ENCODE results near the gene TCFL5.
"Not testable (repeated sequence)": the region's sequence is repeated elsewhere in the genome, so short reads cannot be mapped to it uniquely, and the experiment has no call there.

TCFL5 gene

DNA sequence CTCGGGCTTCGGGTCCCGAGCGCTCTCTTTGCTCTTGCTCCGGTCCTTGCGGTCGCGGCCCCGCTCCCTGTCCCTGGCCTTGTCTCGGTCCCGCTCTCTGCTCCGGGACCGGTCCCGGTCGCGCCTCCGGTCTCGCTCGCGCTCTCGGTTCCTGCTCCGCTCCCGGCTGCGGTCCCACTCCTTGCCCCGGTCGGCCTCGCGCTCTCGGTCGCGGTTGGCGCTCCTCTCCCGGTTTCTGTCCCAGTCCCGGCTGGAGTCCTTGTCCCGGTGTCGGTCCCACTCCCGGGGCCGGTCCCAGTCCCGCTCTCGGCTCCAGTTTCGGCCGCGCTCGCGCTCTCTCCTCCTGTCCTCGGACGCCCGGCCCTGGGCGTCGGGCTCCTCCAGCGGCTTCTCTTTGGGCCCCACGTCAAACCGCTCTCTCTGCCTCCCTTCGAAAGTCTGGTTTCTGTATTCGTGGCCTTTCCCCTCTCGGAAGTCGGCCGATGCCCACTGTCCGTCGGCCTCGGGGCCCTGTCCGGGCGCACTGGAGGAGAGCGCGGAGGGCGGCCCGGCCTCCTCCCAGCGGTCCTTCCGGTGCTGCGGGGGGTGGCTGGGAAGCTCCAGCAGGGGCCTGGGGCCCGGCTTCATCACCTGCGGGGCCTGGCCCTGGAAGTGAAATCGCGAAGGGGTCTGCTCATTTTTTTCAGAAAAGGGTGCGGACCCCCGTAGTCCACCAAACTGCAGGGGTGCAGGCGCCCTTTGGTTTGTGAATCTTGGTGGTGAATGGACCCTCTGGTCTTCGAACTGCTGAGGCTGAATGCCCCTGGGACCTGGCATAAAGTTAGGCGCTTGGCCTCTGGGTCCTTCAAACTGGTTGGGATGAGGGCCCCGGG is 17.9 kb upstream of the TCFL5 start:
- ATAC-seq: no peak

DNA sequence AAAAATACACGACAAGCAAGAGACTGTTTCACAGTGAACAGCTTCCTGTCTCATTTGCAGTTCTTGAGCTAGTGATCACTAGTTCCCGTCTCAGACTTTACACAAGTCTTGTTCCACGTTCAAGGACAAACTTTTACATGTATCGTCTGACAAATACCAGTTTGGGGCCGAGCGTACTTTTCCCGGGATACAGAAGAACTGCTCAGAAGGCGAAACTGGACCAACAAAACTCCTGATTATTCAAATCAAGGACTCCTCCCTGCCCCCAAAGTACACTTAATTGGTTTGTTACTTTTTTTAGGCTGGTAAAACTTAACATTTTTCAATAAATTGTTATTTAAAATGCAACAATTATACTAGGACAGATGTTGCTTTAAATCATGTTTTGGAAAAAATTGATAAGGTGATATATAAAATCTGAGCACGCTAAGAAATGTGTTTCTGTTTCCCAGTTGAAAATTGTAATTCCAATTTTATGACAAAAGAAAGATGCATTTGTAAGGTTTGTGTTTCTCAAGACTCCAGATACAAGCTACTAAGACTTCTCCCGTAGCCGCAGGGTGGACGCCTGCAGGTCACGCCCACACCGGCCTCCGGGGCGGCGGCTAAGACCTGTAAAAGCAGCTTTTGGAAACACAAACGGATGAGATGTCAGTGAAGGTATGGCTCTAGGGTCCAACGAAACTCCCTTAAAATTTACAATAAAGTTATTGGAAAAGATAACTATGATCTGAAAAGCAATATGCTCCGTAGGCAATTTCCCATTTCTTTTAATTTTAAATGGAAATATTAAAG is 16.8 kb upstream of the TCFL5 start:
- no peak for ATAC-seq

DNA sequence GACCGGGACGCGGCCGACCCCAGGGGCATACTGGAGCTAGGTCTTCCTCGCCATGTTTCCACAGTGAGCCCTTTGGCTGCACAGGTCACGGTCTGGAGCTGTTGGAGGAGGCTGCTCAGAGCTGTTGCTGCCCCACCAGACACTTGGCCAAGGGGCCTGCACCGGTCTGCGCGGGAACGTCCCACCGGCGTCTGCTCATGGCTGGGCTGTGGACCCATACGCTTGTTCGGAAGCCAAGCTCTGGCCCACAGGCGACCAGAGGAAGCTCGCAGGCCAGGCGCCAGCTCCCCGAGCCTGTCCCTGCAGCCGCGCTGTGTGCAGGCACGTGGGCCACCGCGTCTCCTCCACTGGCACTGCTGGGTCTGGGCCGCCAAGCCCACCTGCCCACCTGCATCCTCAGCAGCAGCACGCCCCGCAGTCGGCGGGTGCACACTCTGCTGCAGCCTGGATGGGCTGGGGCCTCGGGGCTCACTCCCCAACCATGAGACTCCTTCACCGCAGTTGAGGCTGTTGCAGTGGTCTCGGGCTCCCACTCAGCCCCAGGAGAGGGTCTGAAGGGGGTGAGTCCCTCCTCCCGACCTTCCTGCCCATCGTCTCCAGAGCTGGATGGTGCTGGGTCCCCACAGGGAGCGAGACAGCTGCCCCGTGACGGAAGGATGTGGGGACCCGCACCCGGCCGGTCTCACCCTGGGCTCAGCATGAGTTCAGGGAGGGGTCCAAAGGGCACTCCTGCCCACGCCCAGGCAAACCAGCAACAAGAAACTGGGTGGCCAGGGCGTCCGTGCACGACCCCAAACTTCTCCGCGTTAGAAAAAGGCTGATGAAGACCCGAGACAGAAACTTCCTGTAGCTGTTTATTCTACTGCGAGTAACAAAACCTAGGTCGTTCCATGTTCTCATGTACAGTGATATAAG is 15.5 kb upstream of the TCFL5 start:
- peak in 1 of 2 donors; percentile 20 for ATAC-seq

GRCh38 chr20:62876501-62876901 is 14.9 kb upstream of the TCFL5 start:
- no peak for ATAC-seq

DNA sequence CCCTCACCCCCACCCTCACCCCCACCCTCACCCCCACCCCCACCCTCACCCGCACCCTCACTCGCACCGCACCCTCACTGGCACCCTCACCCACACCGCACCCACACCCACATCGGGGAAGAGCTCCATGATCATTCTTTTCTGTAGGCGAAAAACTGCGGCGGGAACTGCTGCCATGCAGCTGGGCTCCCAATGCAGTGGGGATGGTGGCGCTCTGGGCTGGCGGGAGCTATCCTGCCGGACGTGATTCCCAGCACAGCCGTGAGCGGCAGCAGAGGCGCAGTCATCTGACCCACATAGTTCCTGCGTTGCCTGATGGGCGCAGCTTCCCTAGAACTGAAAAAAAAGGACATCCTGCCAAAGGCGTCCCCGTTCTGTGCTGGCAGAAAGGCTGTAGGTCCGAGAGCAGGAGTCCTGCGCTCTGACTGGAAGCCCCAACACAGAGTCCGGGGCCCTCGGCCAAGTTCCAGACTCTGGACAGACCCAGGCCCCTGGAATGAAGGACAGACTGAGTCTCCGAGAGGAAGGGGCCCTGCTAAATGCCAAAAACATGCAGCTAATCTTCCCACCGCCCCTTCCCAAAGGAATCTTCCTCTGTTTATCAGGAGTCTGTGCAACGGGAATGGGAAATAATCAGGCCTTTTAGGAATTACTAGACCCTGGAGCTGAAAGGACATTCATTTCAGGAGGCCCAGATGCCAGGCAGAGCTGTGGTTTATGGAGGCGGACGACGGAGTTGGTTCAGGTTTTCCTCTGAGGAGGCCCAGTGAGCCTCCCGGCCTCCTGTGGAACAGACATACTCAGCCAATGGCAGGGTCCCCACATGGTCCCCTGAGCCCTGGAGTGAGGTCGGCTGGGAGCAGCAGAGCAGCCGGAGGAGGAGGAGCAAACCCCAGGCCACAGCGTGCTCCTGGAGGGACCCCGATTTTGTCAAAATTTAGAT is 14.1 kb upstream of the TCFL5 start:
- ATAC-seq: no peak

GRCh38 chr20:62874964-62875344 is 13.3 kb upstream of the TCFL5 start:
- ATAC-seq: no peak

GRCh38 chr20:62873681-62874031 is 12.0 kb upstream of the TCFL5 start:
- ATAC-seq: not testable (repeated sequence)

DNA sequence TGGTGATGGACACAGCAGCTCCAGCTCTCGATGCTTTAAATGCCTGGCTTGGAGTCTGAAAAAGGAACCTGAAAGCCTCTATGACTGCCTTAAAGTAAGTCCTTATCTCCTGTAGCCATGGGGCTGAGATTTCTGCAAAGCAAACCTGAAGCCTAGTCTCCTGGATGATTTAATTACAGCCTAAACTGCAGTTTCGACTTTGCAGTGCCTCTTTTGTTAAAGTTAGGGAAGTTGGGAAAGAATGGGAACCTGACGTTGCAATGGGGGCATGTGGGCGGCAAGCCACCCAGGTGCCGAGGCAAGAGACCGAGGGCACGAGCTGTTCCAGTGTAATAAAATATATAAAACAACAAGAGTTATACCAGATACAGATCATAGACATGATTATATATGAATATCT is 11.7 kb upstream of the TCFL5 start:
- no peak for ATAC-seq

- ATAC-seq: no peak
Measured at GRCh38 chr20:62872862-62873261, 11.2 kb upstream of the TCFL5 start.

DNA sequence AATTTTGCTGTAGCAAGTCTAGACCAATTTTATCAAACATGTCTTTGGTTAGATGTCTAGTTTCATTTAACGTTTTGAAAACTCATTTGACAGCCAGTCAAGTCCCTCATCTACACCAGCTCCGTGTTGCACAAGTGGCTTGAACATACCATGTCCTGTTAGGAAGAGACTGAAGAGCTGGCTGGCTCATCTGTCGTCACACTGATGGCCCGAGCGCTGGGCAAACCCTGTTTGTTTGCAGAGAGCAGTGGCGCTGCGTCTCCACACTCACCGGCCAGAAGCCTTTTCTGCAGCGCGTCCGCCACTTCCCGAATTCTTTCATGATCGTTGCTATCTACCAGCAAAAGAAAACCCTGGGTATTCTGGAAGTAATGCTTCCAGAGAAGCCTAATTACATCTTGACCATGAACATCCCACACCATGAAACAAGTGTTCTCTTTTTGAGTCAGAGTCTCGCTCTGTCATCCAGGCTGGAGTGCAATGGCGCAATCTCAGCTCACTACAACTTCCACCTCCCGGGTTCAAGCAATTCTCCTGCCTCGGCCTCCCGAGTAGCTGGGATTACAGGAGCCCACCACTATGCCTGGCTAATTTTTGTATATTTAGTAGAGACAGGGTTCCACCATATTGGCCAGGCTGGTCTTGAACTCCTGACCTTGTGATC is 10.7 kb upstream of the TCFL5 start:
- ATAC-seq: no peak

GRCh38 chr20:62864207-62864606 is 2.6 kb upstream of the TCFL5 start:
- no peak for ATAC-seq

DNA sequence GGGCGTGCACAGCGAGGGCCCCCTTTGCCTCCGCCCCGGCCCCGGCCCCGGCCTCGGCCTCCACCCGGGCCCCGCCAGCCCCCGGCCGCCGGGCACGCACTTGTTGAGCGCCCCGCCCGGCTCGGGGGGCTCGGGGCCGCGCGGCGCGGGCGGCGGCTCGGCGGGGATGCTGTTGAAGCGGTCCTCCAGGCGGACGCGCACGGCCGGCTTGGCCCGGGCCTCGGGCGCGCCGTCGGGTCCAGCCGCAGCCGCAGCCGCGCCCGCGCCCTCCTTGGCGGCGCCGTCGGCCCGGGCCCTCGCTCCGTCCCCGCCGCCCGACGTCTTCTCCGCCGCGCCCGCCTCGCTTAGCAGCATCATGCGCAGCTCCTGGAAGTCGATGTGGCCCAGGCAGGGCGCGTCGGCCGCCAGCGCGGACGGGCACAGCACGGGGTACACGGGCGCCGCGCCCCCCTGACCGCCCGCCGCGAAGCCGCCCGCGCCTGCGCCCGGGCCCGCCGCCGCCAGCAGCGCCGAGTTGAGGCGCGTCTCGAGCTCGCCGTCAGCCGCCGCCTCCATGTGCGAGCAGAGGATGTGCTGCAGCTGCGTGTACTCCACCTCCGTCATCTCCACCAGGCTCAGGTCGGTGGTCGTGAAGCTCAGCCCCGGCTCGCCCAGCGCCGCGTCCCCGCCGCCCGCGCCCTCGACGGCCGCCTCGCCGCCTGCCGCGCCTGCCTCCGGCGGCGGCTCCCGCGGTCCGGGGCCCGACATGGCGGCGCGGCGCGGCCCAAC is 514 bp downstream of the TCFL5 start:
- peak; percentile 24 to 36 for ATAC-seq

GRCh38 chr20:62860391-62860923 is 1.2 kb downstream of the TCFL5 start:
- no peak for ATAC-seq

- ATAC-seq: no peak
Measured at GRCh38 chr20:62859721-62860120, 1.9 kb downstream of the TCFL5 start.

DNA sequence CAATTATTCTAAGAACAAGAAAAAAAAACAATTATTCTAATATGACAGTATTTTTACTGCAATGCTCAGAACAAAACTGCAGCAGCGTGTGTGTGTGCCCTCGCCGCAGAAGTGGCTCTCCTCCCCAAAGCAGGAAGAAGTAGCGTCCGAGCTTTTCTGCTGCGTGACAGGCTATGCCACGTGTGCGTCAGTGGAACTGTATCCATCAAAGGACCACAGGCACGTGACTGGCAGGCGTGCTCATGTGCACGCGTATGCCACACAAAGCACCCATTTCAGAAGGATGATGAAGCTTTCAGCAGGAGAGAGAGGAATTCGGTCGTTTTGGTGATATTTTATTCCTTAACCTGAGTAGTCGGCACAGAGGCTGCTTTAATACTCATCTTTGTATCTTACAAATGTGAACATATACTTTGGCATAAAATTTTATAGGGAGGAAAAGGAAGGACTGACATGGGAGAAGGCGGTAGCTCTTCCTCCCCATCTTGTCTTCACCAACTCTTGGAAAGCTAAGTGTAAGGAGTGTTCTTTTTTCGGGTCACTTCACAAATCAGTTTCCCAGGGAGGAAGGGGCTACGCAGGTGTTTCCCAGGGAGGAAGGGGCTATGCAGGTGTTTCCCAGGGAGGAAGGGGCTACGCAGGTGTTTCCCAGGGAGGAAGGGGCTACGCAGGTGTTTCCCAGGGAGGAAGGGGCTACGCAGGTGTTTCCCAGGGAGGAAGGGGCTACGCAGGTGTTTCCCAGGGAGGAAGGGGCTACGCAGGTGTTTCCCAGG is 3.4 kb downstream of the TCFL5 start:
- no peak for ATAC-seq

DNA sequence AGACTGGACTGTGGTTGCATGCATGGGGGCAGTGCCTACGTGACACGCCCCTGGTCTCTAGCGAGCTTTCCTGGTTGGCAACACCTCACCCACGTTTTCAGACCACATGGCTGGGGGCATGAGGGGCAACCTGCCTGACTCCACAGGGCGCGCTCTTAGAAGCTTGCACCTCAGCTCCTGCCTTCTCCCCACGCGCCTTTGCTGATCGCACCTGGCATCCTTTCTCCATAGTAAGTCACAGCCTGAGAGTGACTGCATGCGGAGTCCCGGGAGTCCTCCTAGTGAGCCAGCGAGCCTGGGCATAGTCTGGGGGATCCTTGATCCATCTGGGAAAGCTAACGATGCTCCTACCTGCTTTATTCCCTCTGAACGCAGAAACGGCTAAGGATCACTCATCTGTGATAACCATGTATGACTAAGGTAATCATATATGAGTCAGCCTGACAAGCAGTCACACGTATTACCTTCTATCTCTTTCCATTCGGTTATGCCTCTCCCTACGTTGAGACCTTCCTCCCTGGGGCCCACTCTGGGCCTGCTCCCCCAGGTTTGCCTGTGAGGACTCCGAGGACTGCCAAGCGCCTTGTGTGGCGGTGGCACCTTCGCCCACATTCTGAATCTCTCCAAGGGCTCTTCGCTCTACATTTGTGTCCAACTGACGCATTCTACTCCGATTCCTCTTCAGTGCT is 4.5 kb downstream of the TCFL5 start:
- no peak for ATAC-seq

- ATAC-seq: no peak
Measured at GRCh38 chr20:62855120-62855519, 6.5 kb downstream of the TCFL5 start.

DNA sequence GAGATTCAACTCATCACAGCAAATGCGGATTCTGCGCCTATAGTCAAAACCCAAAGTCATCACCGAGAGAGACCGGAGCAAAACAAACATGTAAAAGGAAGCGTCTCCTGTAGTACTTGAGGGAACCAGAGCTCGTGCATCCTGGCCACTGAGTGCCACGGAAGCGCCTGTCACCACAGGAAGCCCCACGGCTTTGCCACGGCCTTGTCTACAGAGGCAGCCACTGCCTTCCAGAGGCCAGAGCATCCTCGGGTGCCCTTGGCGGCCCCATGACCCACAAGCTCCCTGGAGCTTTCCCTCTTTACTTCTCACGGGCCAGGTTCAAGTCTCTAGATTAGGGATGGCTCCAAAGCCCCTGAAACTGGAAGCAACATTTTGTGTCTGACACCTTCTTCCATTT is 7.5 kb downstream of the TCFL5 start:
- no peak for ATAC-seq

GRCh38 chr20:62853304-62853703 is 8.3 kb downstream of the TCFL5 start:
- ATAC-seq: not testable (repeated sequence)
